ENCODE results near the gene FAM228A.

Gene FAM228A

DNA sequence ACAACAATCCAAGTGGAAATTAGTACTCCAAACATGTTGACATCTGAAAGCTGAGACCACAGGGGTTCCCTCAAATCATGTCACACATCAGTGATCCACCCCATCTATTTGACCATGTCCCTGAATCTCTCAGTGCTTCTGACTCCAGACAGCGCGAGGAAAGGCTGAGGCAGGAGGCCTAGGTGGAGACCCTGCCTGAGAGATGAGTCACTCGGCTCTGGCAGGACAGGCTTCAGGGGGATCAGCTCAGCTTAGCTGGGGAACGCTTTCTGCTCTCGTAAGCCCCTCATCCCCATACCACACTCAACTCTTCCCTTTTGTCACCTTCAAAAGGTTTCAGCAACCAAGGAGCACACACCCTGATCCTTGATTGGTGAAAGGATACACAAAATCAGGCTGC, 5.8 kb upstream of the FAM228A start:
- no peak overlapping the region for H3K4me3 ChIP-seq (ENCODE audit: low read depth, low read length)
- TF ChIP-seq, protein P1, sequence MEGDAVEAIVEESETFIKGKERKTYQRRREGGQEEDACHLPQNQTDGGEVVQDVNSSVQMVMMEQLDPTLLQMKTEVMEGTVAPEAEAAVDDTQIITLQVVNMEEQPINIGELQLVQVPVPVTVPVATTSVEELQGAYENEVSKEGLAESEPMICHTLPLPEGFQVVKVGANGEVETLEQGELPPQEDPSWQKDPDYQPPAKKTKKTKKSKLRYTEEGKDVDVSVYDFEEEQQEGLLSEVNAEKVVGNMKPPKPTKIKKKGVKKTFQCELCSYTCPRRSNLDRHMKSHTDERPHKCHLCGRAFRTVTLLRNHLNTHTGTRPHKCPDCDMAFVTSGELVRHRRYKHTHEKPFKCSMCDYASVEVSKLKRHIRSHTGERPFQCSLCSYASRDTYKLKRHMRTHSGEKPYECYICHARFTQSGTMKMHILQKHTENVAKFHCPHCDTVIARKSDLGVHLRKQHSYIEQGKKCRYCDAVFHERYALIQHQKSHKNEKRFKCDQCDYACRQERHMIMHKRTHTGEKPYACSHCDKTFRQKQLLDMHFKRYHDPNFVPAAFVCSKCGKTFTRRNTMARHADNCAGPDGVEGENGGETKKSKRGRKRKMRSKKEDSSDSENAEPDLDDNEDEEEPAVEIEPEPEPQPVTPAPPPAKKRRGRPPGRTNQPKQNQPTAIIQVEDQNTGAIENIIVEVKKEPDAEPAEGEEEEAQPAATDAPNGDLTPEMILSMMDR (IDR thresholded peaks at IDR 0.05; ENCODE audit: borderline replicate concordance, insufficient read depth, low read depth, low read length): no peak

DNA sequence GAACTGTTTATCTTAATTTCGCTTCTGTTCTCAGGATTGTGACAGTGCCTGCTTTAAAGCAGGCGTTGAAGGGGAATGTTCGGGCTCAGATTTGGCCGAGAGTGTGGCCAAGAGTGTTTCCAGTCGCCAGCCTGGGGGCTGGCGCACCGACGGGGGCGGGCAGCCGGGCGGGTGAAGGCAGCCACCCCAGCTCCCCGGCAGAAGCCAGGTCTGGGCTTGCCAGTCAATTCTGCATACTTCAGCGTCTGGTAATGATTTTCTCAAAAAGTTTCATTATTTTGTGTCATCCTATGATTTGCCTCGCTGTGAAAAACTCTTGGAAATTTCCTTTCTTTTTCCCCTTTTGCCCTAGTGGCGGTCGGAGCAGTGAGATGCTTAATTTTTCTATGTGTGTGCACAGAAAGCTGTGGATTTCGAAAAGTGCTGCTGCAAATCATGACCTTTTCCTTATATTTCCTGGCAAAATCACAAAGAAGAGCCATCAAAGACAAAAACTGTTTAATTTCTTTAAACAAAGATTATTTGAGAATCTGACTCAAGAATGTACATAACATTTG, 856 bp downstream of the FAM228A start:
- H3K4me3 ChIP-seq (ENCODE audit: low read depth, low read length): no peak overlapping the region
- TF ChIP-seq, protein P1 (IDR thresholded peaks at IDR 0.05; ENCODE audit: borderline replicate concordance, insufficient read depth, low read depth, low read length): no peak

- H3K4me3 ChIP-seq (ENCODE audit: low read depth, low read length): no peak overlapping the region
- TF ChIP-seq, protein P1 (IDR thresholded peaks at IDR 0.05; ENCODE audit: borderline replicate concordance, insufficient read depth, low read depth, low read length): no peak
Observed at GRCh38 chr2:24176326-24176725, 1.5 kb downstream of the FAM228A start.

DNA sequence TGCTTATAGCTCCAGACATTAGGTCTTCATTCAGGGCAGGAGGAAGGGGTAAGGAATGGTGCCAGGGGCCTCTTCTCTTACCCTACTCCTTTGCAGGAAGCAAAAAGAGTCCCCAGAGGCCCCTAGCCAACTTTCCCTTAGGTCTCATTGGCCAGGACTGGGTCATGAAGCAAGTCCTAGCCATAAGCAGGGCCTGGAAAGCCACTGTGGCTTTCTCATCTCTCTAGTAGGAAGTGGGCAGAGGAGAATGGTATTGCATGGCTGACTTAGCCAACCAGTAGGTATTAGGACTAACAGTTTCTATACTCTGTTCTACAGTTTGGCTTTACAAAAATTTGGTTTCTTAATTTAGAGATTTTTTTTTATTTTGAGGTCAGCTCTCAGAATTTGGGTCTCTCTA, 4.8 kb downstream of the FAM228A start:
- TF ChIP-seq, protein P1 (IDR thresholded peaks at IDR 0.05; ENCODE audit: borderline replicate concordance, insufficient read depth, low read depth, low read length): no peak
- H3K4me3 ChIP-seq (ENCODE audit: low read depth, low read length): no peak overlapping the region

GRCh38 chr2:24181849-24182248, 7.0 kb downstream of the FAM228A start:
- H3K4me3 ChIP-seq (ENCODE audit: low read depth, low read length): no peak overlapping the region
- TF ChIP-seq, protein P1 (IDR thresholded peaks at IDR 0.05; ENCODE audit: borderline replicate concordance, insufficient read depth, low read depth, low read length): no peak

- TF ChIP-seq, protein P1 (IDR thresholded peaks at IDR 0.05; ENCODE audit: borderline replicate concordance, insufficient read depth, low read depth, low read length): no peak
- H3K4me3 ChIP-seq (ENCODE audit: low read depth, low read length): no peak overlapping the region
Observed at GRCh38 chr2:24182507-24182906, 7.7 kb downstream of the FAM228A start.

- TF ChIP-seq, protein P1 (IDR thresholded peaks at IDR 0.05; ENCODE audit: borderline replicate concordance, insufficient read depth, low read depth, low read length): no peak
- H3K4me3 ChIP-seq (ENCODE audit: low read depth, low read length): no peak overlapping the region
Observed at GRCh38 chr2:24183366-24184069, 8.7 kb downstream of the FAM228A start.
